Vagina (tissue), 2 donors: ENCODE data around the gene CTPS2. TPM values are rescaled to one million over a fixed set of nuclear protein-coding genes. Genes with fewer than 3 reads are reported as not detected.

Experiments
- DNase-seq, 2 donors: peaks; one replicate each; pipeline ENCODE4 v3.0.0-alpha.2; 2017; ENCODE audit errors: extremely low spot score in 2 of 2
- H3K27ac ChIP-seq: fragments of 200-600 bp; sonication (generic); one replicate; pipeline ENCODE4 v1.5.1; 2019
- H3K27me3 ChIP-seq: fragments of 200-600 bp; sonication (generic); one replicate; pipeline ENCODE4 v1.5.1; 2019
- H3K36me3 ChIP-seq, 2 donors: fragments of 200-600 bp; sonication (generic); one replicate each; pipeline ENCODE4 v1.5.1; 2017 to 2019
- H3K4me1 ChIP-seq: fragments of 200-600 bp; sonication (generic); one replicate; pipeline ENCODE4 v1.5.1; 2019
- H3K4me3 ChIP-seq, 2 donors: fragments of 200-600 bp; sonication (generic); 1 replicate in 1 of 2; 2 replicates in 1 of 2; pipeline ENCODE4 v1.5.1; 2016 to 2019
- H3K9me3 ChIP-seq: fragments of 200-600 bp; sonication (generic); one replicate; pipeline ENCODE4 v1.5.1; 2019
- POLR2A ChIP-seq, 2 donors: fragments of 450-650 bp; IDR thresholded peaks; one replicate each; pipeline ENCODE4 v1.6.1; 2017; ENCODE audit warnings: antibody characterized with exemption in 2 of 2, mild to moderate bottlenecking in 2 of 2, moderate library complexity in 2 of 2
- POLR2AphosphoS5 ChIP-seq, 2 donors: sonication (generic); formaldehyde crosslinking; IDR thresholded peaks; one replicate each; pipeline ENCODE4 v1.9.0; 2017; ENCODE audit warnings: antibody characterized with exemption in 2 of 2, mild to moderate bottlenecking in 2 of 2, low read depth in 1 of 2; ENCODE audit not compliant: insufficient read depth in 1 of 2
- intact Hi-C: fragments of 100-400 bp; cut with DNase I; formaldehyde crosslinking; loops from one replicate; pipeline ENCODE4 v1.15.1; 2023
- total RNA-seq: library from RNA; depleted of rRNA; stranded (reverse); fragments of >200 nt; gene quantifications from one replicate; pipeline ENCODE4 v1.2.3, GENCODE V29; 2016
- TF ChIP-seq, protein P1 (sequence below), 3 experiments: fragments of 450-650 bp in 2 of 3; fragments of 200-600 bp in 1 of 3; sonication (generic) in 1 of 3; IDR thresholded peaks; one replicate each; pipeline ENCODE4 v1.5.1; 2017 to 2019; ENCODE audit warnings: antibody characterized with exemption in 3 of 3, mild to moderate bottlenecking in 2 of 3, moderate library complexity in 2 of 3

The CTPS2 gene
- total RNA-seq, 1 donor from 2014 or later = 20.4 TPM

DNA sequence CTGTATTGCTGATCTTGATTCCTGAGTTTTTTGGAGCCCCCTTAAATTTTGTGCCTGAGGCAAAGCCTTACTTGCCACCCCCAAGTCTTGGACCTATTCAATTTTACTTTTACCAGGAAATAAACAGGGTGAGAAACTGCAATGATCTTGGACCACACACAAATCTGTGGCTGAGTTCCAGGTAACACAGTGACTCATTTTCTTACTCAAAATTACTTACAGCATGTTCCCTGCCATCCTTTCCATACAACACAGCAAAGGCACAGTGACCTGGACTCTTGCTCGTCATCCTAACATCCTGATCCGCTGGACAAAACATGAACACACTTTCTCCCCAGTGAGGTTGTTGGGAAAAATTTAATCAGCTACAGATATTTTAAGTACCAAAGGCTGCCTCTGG is 123.3 kb downstream of the CTPS2 start:
- Histone ChIP-seq H3K36me3 (no peaks in the 10 kb centered on the region), H3K27me3 (no peaks in the 10 kb centered on the region), H3K4me3 (no peak overlapping the region), H3K9me3 (no peaks in the 10 kb centered on the region), H3K4me1 (no peaks in the 10 kb centered on the region), H3K27ac (no peak overlapping the region)
- no peak for DNase-seq
- intact Hi-C loops = loop anchor here (5.0 kb wide), 1 partner anchor 1087 kb away; the partner anchor contains the start of gene BMX
- TF ChIP-seq POLR2AphosphoS5 (IDR thresholded peaks at IDR 0.05; ENCODE audit: insufficient read depth in 1 of 2, low read depth in 1 of 2) (no peak), POLR2A (IDR thresholded peaks at IDR 0.05) (no peak)
- TF ChIP-seq, protein P1, sequence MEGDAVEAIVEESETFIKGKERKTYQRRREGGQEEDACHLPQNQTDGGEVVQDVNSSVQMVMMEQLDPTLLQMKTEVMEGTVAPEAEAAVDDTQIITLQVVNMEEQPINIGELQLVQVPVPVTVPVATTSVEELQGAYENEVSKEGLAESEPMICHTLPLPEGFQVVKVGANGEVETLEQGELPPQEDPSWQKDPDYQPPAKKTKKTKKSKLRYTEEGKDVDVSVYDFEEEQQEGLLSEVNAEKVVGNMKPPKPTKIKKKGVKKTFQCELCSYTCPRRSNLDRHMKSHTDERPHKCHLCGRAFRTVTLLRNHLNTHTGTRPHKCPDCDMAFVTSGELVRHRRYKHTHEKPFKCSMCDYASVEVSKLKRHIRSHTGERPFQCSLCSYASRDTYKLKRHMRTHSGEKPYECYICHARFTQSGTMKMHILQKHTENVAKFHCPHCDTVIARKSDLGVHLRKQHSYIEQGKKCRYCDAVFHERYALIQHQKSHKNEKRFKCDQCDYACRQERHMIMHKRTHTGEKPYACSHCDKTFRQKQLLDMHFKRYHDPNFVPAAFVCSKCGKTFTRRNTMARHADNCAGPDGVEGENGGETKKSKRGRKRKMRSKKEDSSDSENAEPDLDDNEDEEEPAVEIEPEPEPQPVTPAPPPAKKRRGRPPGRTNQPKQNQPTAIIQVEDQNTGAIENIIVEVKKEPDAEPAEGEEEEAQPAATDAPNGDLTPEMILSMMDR (IDR thresholded peaks at IDR 0.05) = no peak

DNA sequence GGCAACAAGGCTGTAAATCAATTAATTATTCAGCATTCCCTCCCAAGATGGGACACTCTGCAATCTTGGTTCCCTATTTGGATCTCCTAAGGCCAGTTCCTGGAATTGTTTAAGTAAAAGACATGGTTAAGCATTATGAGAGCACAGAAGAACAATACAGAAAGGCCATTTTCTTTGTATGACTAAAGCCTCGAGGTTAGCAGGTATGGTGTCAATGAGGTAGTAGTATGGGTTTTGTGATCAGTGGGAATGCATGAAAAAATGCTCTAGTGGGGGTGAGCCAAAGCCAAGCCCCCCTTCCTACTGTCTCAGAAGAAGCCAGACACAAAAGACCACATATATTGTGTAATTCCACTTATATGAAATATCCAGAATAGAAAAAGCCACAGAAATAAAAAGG is 124.2 kb downstream of the CTPS2 start:
- Histone ChIP-seq H3K36me3 (no peaks in the 10 kb centered on the region), H3K27ac (no peak overlapping the region), H3K4me3 (no peak overlapping the region), H3K27me3 (no peaks in the 10 kb centered on the region), H3K4me1 (no peaks in the 10 kb centered on the region), H3K9me3 (no peaks in the 10 kb centered on the region)
- TF ChIP-seq POLR2AphosphoS5 (IDR thresholded peaks at IDR 0.05; ENCODE audit: insufficient read depth in 1 of 2, low read depth in 1 of 2) (no peak), POLR2A (IDR thresholded peaks at IDR 0.05) (no peak)
- TF ChIP-seq, protein P1 (IDR thresholded peaks at IDR 0.05) = no peak
- DNase-seq = no peak
- intact Hi-C loops = loop anchor here (5.0 kb wide), 1 partner anchor 1086 kb away; the partner anchor contains the start of gene BMX

DNA sequence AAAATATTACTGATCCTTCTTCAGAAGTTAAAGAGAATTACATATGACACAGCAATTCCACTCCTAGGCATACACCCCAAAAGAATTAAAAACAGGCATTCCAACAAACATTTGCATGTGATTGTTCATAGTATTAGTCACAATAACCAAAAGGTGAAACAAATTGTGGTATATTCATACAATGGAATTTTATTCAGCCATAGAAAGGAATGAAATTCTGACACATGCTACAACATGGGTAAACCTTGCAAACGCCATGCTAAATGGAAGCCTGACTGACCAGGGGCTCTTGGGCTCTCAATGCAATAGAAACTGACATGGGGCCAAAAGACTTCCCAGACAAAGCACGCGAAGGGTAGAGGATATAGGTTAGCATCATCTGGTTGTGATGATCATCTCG is 124.6 kb downstream of the CTPS2 start:
- H3K36me3 ChIP-seq = no peaks in the 10 kb centered on the region
- no peaks in the 10 kb centered on the region for H3K9me3 ChIP-seq
- DNase-seq = no peak
- intact Hi-C loops = loop anchor here (5.0 kb wide), 1 partner anchor 1086 kb away; the partner anchor contains the start of gene BMX
- H3K4me1 ChIP-seq = no peaks in the 10 kb centered on the region
- H3K4me3 ChIP-seq = no peak overlapping the region
- TF ChIP-seq POLR2AphosphoS5 (IDR thresholded peaks at IDR 0.05; ENCODE audit: insufficient read depth in 1 of 2, low read depth in 1 of 2) (no peak), POLR2A (IDR thresholded peaks at IDR 0.05) (no peak)
- TF ChIP-seq, protein P1 (IDR thresholded peaks at IDR 0.05) = no peak
- no peak overlapping the region for H3K27ac ChIP-seq
- no peaks in the 10 kb centered on the region for H3K27me3 ChIP-seq

DNA sequence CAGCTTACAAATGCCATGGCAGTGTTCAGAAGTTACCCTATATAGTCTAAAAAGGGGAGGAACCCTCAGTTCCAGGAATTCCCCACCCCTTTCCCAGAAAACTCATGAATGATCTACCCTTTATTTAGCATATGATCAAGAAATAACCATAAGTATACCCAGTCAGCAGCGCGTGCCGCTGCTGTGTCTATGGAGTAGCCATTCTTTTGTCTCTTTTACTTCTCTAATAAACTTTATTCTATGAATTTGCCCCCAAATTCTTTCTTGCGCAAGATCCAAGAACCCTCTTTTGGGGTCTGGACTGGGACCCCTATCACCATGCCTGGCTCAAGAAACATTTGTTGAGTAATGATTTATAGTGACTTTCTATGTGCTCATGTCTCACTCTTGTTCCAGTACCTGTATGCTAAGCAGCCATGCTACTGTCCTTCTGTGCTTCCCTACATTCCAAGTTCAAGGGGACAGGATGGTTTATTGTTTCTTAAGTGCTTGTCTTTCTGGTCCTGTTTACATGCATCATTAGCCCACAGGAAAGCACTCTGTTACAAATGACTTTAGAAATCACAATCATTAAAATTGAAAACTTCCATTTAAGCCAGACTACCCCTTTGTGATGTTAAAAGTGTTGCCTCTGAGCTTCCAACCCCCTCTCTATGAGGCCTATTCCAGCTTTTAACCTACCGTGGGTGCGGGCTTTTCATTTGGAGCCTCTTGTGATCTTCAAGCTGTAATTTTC is 125.9 kb downstream of the CTPS2 start:
- Histone ChIP-seq H3K36me3 (no peaks in the 10 kb centered on the region), H3K4me3 (no peak overlapping the region), H3K9me3 (peaks cover 2% of the 10 kb centered on the region), H3K4me1 (no peaks in the 10 kb centered on the region), H3K27ac (no peak overlapping the region), H3K27me3 (no peaks in the 10 kb centered on the region)
- TF ChIP-seq POLR2A (IDR thresholded peaks at IDR 0.05) (no peak), POLR2AphosphoS5 (IDR thresholded peaks at IDR 0.05; ENCODE audit: insufficient read depth in 1 of 2, low read depth in 1 of 2) (no peak)
- TF ChIP-seq, protein P1 (IDR thresholded peaks at IDR 0.05) = no peak
- intact Hi-C loops = loop anchor here (5.0 kb wide), 1 partner anchor 1084 kb away; the partner anchor contains the start of gene BMX
- peak in 1 of 2 donors; percentile 3 for DNase-seq
